Astrocyte (in vitro differentiated cells and primary cell): ENCODE results near the gene AGBL4. TPM values are rescaled to one million over a fixed set of nuclear protein-coding genes. Genes with fewer than 3 reads are reported as not detected.

ENCODE experiments used
- DNase-seq: peaks from one replicate; pipeline ENCODE4 v3.0.0-alpha.2; 2010; ENCODE audit warnings: low read depth
- FAIRE-seq: peaks from 2 replicates; lab custom pipeline; 2011; peaks lifted over from hg19 to GRCh38; lab: Jason Lieb, UNC
- H2AFZ ChIP-seq: 2 replicates; pipeline ENCODE4 v1.6.0; 2012; ENCODE audit warnings: low read depth, low read length, inconsistent platforms
- H3K27ac ChIP-seq: 2 replicates; pipeline ENCODE4 v1.5.1; 2011; ENCODE audit warnings: low read depth, low read length, inconsistent platforms
- H3K27me3 ChIP-seq: 2 replicates; pipeline ENCODE4 v1.6.0; 2011; ENCODE audit warnings: low read length, inconsistent platforms; ENCODE audit not compliant: insufficient read depth
- H3K36me3 ChIP-seq: 2 replicates; pipeline ENCODE4 v1.5.1; 2011; ENCODE audit warnings: low read length, inconsistent platforms; ENCODE audit not compliant: insufficient read depth
- H3K4me1 ChIP-seq: 2 replicates; pipeline ENCODE4 v1.5.1; 2011; ENCODE audit warnings: low read length, inconsistent platforms; ENCODE audit not compliant: insufficient read depth
- H3K4me2 ChIP-seq: 2 replicates; pipeline ENCODE4 v1.6.0; 2012; ENCODE audit warnings: low read length, inconsistent platforms
- H3K4me3 ChIP-seq: 2 replicates; pipeline ENCODE4 v1.5.1; 2011; ENCODE audit warnings: low read depth, mild to moderate bottlenecking, low read length, inconsistent platforms; ENCODE audit not compliant: insufficient read depth
- H3K79me2 ChIP-seq: 2 replicates; pipeline ENCODE4 v1.6.0; 2012; ENCODE audit warnings: mild to moderate bottlenecking, low read length, inconsistent platforms; ENCODE audit not compliant: insufficient read depth
- H3K9ac ChIP-seq: 2 replicates; pipeline ENCODE4 v1.6.0; 2012; ENCODE audit warnings: mild to moderate bottlenecking, low read length, inconsistent platforms
- H3K9me3 ChIP-seq: 2 replicates; pipeline ENCODE4 v1.5.1; 2012; ENCODE audit warnings: low read depth, mild to moderate bottlenecking, low read length, inconsistent platforms; ENCODE audit not compliant: insufficient read depth
- H4K20me1 ChIP-seq: 2 replicates; pipeline ENCODE4 v1.6.0; 2012; ENCODE audit warnings: low read length, inconsistent platforms; ENCODE audit not compliant: insufficient read depth
- H3K27ac Mint-ChIP-seq: one replicate; pipeline ENCODE4 v1.8.0; 2021; ENCODE audit warnings: mild to moderate bottlenecking, mixed read lengths; ENCODE audit not compliant: unreplicated experiment
- H3K27me3 Mint-ChIP-seq: one replicate; pipeline ENCODE4 v1.8.0; 2021; ENCODE audit warnings: low read depth, mixed read lengths; ENCODE audit not compliant: unreplicated experiment
- H3K36me3 Mint-ChIP-seq: one replicate; pipeline ENCODE4 v1.8.0; 2021; ENCODE audit warnings: low read depth, mixed read lengths; ENCODE audit not compliant: unreplicated experiment
- H3K4me1 Mint-ChIP-seq: one replicate; pipeline ENCODE4 v1.8.0; 2021; ENCODE audit warnings: low read depth, mixed read lengths; ENCODE audit not compliant: unreplicated experiment
- H3K4me3 Mint-ChIP-seq: one replicate; pipeline ENCODE4 v1.8.0; 2021; ENCODE audit warnings: mild to moderate bottlenecking, moderate library complexity, mixed read lengths; ENCODE audit not compliant: unreplicated experiment
- H3K9me3 Mint-ChIP-seq: one replicate; pipeline ENCODE4 v1.8.0; 2021; ENCODE audit warnings: mild to moderate bottlenecking, mixed read lengths; ENCODE audit not compliant: unreplicated experiment
- EZH2 ChIP-seq: IDR thresholded peaks from 2 replicates; pipeline ENCODE4 v1.6.1; 2012; ENCODE audit warnings: mild to moderate bottlenecking, low read length, inconsistent platforms; ENCODE audit not compliant: insufficient read depth
- total RNA-seq: library from RNA; stranded (reverse); gene quantifications from 2 replicates; pipeline ENCODE4 v1.2.1, GENCODE V29; 2021
- TF ChIP-seq, protein P1 (sequence below): IDR thresholded peaks from 2 replicates; pipeline ENCODE4 v1.5.1; 2011; ENCODE audit warnings: low read depth, mild to moderate bottlenecking, inconsistent platforms, low read length, moderate library complexity; ENCODE audit not compliant: insufficient read depth

AGBL4 gene
- total RNA-seq, 1 donor from 2014 or later: not detected

DNA sequence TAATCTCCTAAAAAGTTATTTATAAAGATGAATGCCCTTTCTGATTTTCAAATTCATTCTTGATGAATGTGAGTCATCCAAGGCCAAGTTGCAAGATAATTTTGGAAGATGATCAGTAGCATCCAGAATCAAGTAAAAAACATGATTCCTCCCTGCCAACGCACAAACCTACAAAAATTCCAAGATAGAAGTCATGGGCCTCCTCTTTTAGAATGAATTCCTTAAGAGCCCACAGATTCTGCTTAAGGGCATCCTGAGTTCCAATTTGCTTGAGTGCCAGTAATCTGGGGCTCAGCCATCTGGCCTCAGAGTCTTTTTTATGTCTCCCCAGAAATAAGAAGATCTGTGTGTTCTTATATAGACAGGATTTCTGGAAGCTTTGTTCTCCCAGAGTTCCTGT lies 1528.6 kb downstream of the AGBL4 start:
- DNase-seq (no peak), FAIRE-seq (no peak)
- Histone ChIP-seq H2AFZ (no peak overlapping the region), H3K4me2 (no peak overlapping the region), H3K79me2 (no peaks in the 10 kb centered on the region), H3K27ac (no peak overlapping the region), H3K4me1 (peaks cover 12% of the 10 kb centered on the region), H3K27me3 (no peaks in the 10 kb centered on the region), H3K36me3 (no peaks in the 10 kb centered on the region), H3K4me3 (no peak overlapping the region), H4K20me1 (no peaks in the 10 kb centered on the region), H3K9ac (no peak overlapping the region), H3K9me3 (no peaks in the 10 kb centered on the region)
- Mint-ChIP-seq H3K27me3 (peaks cover 2% of the 10 kb centered on the region), H3K9me3 (peaks cover 1% of the 10 kb centered on the region), H3K27ac (peak overlapping the region; percentile 11), H3K36me3 (no peaks in the 10 kb centered on the region), H3K4me1 (peaks cover 19% of the 10 kb centered on the region), H3K4me3 (no peak overlapping the region)
- TF ChIP-seq, protein P1, sequence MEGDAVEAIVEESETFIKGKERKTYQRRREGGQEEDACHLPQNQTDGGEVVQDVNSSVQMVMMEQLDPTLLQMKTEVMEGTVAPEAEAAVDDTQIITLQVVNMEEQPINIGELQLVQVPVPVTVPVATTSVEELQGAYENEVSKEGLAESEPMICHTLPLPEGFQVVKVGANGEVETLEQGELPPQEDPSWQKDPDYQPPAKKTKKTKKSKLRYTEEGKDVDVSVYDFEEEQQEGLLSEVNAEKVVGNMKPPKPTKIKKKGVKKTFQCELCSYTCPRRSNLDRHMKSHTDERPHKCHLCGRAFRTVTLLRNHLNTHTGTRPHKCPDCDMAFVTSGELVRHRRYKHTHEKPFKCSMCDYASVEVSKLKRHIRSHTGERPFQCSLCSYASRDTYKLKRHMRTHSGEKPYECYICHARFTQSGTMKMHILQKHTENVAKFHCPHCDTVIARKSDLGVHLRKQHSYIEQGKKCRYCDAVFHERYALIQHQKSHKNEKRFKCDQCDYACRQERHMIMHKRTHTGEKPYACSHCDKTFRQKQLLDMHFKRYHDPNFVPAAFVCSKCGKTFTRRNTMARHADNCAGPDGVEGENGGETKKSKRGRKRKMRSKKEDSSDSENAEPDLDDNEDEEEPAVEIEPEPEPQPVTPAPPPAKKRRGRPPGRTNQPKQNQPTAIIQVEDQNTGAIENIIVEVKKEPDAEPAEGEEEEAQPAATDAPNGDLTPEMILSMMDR: no peak
- no peak for TF ChIP-seq EZH2

DNA sequence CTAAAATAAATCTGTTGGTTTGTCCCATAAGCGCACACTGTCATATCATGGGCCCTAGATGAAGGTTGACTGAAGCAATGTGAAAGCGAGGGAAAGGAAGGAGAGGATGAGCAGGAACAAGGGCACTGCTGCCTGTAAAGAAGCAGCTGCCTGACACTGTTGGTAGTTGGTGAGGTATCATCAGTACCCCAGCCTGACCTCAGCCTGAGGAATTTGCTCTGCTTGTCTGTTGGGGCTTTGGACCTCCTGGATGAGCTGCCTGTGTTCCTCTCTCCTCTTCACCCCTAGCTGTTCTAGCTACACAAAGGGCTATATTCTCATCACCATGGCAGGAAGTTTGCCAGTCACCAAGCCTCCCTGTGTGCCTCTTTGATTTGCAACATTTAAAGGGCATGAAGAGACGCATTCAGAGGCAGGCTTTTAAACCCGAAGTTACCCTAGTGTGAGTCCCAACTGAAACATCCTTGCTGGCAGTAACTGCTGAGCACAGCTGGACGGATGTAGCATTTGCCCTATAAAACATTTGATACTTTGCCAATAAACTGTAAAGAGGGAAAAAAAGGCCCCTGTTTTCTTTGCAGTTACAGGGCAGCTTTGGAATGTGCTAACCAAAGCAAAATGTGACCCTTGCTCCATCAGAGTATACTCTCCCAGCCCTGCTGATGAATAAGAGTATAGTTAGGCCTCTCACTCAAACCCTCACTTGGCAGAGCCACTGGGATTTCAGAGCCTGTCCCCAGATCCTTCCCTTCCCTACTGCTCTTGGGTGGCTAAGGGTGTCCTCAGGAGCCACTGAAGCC lies 1529.6 kb downstream of the AGBL4 start:
- H3K4me2 ChIP-seq: peak overlapping the region; percentile 59
- H3K9me3 ChIP-seq: no peaks in the 10 kb centered on the region
- TF ChIP-seq, protein P1: no peak
- no peak for TF ChIP-seq EZH2
- H2AFZ ChIP-seq: peak overlapping the region; percentile 35
- peak; percentile 74 for DNase-seq
- Mint-ChIP-seq H3K27ac (peak overlapping the region; percentile 87), H3K27me3 (peaks cover 2% of the 10 kb centered on the region), H3K4me3 (no peak overlapping the region), H3K9me3 (peaks cover 1% of the 10 kb centered on the region), H3K36me3 (no peaks in the 10 kb centered on the region), H3K4me1 (peaks cover 19% of the 10 kb centered on the region)
- H3K4me3 ChIP-seq: no peak overlapping the region
- H3K9ac ChIP-seq: no peak overlapping the region
- no peaks in the 10 kb centered on the region for H3K79me2 ChIP-seq
- no peaks in the 10 kb centered on the region for H3K27me3 ChIP-seq
- H3K27ac ChIP-seq: no peak overlapping the region
- H3K4me1 ChIP-seq: peaks cover 12% of the 10 kb centered on the region
- peak; percentile 49 for FAIRE-seq
- H3K36me3 ChIP-seq: no peaks in the 10 kb centered on the region
- H4K20me1 ChIP-seq: no peaks in the 10 kb centered on the region

DNA sequence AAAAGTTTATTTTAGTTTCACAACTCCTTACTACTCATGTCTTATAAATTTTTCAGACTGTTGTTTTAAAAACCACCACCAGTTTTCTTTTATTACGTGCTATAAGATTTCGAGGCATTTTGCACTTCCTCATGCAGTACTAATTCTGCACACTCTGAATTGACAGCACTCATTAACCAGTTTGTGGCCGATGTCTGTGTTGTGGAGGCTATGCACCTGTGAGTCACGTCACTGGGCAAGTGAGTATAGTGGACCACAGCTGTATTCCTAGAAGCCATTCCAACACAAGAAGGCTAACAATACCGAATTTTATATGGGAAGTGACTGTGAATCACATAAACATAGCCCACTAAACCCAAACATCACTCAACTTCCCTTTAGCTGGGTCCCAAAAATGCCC lies 1530.7 kb downstream of the AGBL4 start:
- no peaks in the 10 kb centered on the region for H3K36me3 Mint-ChIP-seq
- H2AFZ ChIP-seq: no peak overlapping the region
- no peak overlapping the region for H3K27ac ChIP-seq
- no peak for TF ChIP-seq EZH2
- H3K79me2 ChIP-seq: no peaks in the 10 kb centered on the region
- FAIRE-seq (no peak), DNase-seq (no peak)
- H3K9ac ChIP-seq: no peak overlapping the region
- no peaks in the 10 kb centered on the region for H4K20me1 ChIP-seq
- H3K4me2 ChIP-seq: no peak overlapping the region
- H3K9me3 Mint-ChIP-seq: peaks cover 1% of the 10 kb centered on the region
- H3K4me3 Mint-ChIP-seq: no peak overlapping the region
- no peaks in the 10 kb centered on the region for H3K27me3 ChIP-seq
- no peak overlapping the region for H3K27ac Mint-ChIP-seq
- no peaks in the 10 kb centered on the region for H3K9me3 ChIP-seq
- H3K36me3 ChIP-seq: no peaks in the 10 kb centered on the region
- H3K27me3 Mint-ChIP-seq: no peaks in the 10 kb centered on the region
- peaks cover 15% of the 10 kb centered on the region for H3K4me1 Mint-ChIP-seq
- no peak overlapping the region for H3K4me3 ChIP-seq
- peaks cover 12% of the 10 kb centered on the region for H3K4me1 ChIP-seq
